MCF 10A (cell line): ENCODE measurements around the gene PLIN3. TPM values are rescaled to one million over a fixed set of nuclear protein-coding genes. Genes with fewer than 3 reads are reported as not detected.
A peak's percentile ranks its signal among the peaks of the same experiment; 100 is the strongest.

Experiments
- BruUV-seq: library from RNA; stranded (reverse); fragments of 400-500 nt; replicated peaks from 2 replicates; lab custom pipeline; 2021; lab: Mats Ljungman, UMichigan
- CTCF ChIA-PET: fragments of 300-600 bp; sonication (Branson Sonifier 250); formaldehyde crosslinking; extraction: SDS; loops from one replicate; lab custom pipeline; 2021; ENCODE audit warnings: antibody characterized with exemption, inconsistent platforms; lab: Yijun Ruan, JAX
- POLR2A ChIA-PET: fragments of 300-600, 350-650 bp; sonication (Branson Sonifier 250); formaldehyde crosslinking; extraction: SDS; loops from one replicate; lab custom pipeline; 2020; ENCODE audit warnings: antibody characterized with exemption, inconsistent platforms; lab: Yijun Ruan, JAX
- DNase-seq: peaks from one replicate; pipeline ENCODE4 v3.0.0-alpha.2; 2018; ENCODE audit not compliant: unreplicated experiment
- H3K27ac Mint-ChIP-seq: one replicate; pipeline ENCODE4 v1.8.0; 2022; ENCODE audit warnings: mild to moderate bottlenecking, low read depth, mixed read lengths; ENCODE audit not compliant: unreplicated experiment
- H3K27me3 Mint-ChIP-seq: one replicate; pipeline ENCODE4 v1.8.0; 2022; ENCODE audit warnings: mixed read lengths; ENCODE audit not compliant: insufficient read depth, unreplicated experiment
- H3K36me3 Mint-ChIP-seq: one replicate; pipeline ENCODE4 v1.8.0; 2022; ENCODE audit warnings: mild to moderate bottlenecking, moderate library complexity, mixed read lengths; ENCODE audit not compliant: insufficient read depth, unreplicated experiment
- H3K4me1 Mint-ChIP-seq: one replicate; pipeline ENCODE4 v1.8.0; 2022; ENCODE audit warnings: mixed read lengths; ENCODE audit not compliant: insufficient read depth, unreplicated experiment
- H3K4me3 Mint-ChIP-seq: one replicate; pipeline ENCODE4 v1.8.0; 2022; ENCODE audit warnings: mild to moderate bottlenecking, moderate library complexity, mixed read lengths; ENCODE audit not compliant: unreplicated experiment
- H3K9me3 Mint-ChIP-seq: one replicate; pipeline ENCODE4 v1.8.0; 2022; ENCODE audit warnings: mixed read lengths; ENCODE audit not compliant: unreplicated experiment
- intact Hi-C: fragments of 100-400 bp; cut with micrococcal nuclease; formaldehyde crosslinking; loops from 2 replicates; pipeline ENCODE4 v1.14.1; 2022
- total RNA-seq: library from RNA; stranded (reverse); gene quantifications from 2 replicates; pipeline ENCODE4 v1.2.3, GENCODE V29; 2022
- TF ChIP-seq, protein P1 (sequence below): fragments of 200-600 bp; IDR thresholded peaks from one replicate; pipeline ENCODE4 v1.8.0; 2022; ENCODE audit warnings: antibody characterized with exemption, mild to moderate bottlenecking; ENCODE audit not compliant: unreplicated experiment

PLIN3 gene
- total RNA-seq, 1 experiment from 2014 or later: 64.3 TPM

DNA sequence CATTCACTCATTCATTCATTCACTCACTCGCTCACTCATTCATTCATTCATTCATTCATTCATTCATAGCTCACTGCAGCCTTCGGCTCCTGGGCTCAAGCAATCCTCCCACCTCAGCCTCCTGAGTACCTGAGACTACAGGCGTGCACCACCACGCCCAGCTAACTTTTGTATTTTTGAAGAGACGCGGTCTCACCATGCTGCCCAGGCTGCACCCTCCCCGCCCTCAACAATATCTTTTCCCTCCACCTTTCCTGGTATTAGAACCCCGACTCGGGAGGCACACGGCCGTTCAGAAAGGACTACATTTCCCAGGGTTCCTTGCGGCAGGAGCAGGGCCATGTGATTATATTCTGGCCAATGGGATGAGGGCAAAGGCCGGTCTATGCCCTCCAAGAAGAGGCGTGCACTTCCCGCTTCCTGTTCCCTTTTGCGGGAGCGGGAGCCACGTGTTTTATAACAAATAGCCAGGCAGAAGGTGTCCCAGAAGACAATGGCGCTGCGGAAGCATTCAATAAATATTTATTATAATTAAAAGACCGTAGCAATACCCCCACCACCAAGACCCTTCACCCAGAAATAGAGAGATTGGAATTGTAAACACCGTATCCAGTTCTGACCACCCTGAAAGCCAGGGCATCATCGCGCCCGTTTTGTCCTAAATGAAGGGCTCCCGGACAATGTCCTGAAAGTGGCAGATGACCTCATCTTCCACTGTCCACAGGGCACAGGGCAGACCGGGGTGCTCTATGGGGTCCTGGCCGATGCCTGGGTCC, 51.9 kb downstream of the PLIN3 start:
- Mint-ChIP-seq H3K27me3 (no peaks in the 10 kb centered on the region), H3K27ac (no peak overlapping the region), H3K9me3 (no peaks in the 10 kb centered on the region), H3K4me3 (peak overlapping the region; percentile 29), H3K36me3 (peaks cover 47% of the 10 kb centered on the region), H3K4me1 (peaks cover 31% of the 10 kb centered on the region)
- ChIA-PET CTCF (no interaction called here), POLR2A (interaction anchor here (1.5 kb wide), 1 partner anchor 15 kb away, joined by 6 read pairs; no protein-coding TSS in a partner anchor)
- intact Hi-C loops: no loop called here
- TF ChIP-seq, protein P1, sequence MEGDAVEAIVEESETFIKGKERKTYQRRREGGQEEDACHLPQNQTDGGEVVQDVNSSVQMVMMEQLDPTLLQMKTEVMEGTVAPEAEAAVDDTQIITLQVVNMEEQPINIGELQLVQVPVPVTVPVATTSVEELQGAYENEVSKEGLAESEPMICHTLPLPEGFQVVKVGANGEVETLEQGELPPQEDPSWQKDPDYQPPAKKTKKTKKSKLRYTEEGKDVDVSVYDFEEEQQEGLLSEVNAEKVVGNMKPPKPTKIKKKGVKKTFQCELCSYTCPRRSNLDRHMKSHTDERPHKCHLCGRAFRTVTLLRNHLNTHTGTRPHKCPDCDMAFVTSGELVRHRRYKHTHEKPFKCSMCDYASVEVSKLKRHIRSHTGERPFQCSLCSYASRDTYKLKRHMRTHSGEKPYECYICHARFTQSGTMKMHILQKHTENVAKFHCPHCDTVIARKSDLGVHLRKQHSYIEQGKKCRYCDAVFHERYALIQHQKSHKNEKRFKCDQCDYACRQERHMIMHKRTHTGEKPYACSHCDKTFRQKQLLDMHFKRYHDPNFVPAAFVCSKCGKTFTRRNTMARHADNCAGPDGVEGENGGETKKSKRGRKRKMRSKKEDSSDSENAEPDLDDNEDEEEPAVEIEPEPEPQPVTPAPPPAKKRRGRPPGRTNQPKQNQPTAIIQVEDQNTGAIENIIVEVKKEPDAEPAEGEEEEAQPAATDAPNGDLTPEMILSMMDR: no peak
- no TSS peak for BruUV-seq
- peak; percentile 95 for DNase-seq

DNA sequence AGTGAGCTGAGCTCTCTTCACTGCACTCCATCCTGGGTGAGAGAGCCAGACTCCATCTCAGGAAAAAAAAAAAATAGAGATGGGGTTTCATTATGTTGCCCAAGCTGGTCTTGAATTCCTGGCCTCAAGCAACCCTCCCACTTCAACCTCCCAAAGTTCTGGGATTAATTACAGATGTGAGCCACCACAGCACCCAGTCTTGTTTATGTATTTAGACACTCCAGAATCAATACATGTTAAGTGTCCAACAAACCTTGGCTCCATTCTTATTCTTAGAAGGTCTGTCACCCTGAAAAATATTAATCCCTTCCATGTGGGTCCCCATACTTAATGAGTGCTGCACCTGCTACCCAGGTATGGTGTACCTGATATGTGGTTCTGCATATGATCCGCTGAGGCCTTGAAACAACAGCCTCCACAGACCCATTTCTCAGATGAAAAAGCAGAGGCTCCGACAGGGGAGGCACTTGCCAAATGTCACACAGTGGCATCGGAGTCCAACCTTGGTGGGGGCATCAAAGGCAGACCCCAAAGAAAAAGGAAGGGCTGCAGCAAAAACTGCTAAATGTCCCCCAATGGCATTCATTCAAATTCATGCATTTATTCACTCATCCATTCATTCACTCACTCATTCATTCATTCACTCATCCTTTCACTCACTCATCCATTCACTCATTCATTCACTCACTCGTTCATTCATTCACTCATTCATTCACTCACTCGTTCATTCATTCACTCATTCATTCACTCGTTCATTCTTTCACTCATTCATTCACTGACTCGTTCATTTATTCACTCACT, 52.6 kb downstream of the PLIN3 start:
- Mint-ChIP-seq H3K9me3 (no peaks in the 10 kb centered on the region), H3K36me3 (peaks cover 41% of the 10 kb centered on the region), H3K27ac (no peak overlapping the region), H3K27me3 (no peaks in the 10 kb centered on the region), H3K4me1 (peaks cover 31% of the 10 kb centered on the region), H3K4me3 (no peak overlapping the region)
- intact Hi-C loops: loop anchor here (5.0 kb wide), 1 partner anchor 52 kb away; the partner anchor contains the start of gene PLIN3
- POLR2A ChIA-PET: interaction anchor here (0.6 to 3.3 kb wide), 3 partner anchors 11 to 97 kb away, joined by 4 to 50 read pairs (median 5); no protein-coding TSS in a partner anchor
- CTCF ChIA-PET: interaction anchor here (3.0 kb wide), 1 partner anchor 97 kb away, joined by 33 read pairs; no protein-coding TSS in a partner anchor
- DNase-seq: no peak
- BruUV-seq: no TSS peak
- TF ChIP-seq, protein P1: no peak

DNA sequence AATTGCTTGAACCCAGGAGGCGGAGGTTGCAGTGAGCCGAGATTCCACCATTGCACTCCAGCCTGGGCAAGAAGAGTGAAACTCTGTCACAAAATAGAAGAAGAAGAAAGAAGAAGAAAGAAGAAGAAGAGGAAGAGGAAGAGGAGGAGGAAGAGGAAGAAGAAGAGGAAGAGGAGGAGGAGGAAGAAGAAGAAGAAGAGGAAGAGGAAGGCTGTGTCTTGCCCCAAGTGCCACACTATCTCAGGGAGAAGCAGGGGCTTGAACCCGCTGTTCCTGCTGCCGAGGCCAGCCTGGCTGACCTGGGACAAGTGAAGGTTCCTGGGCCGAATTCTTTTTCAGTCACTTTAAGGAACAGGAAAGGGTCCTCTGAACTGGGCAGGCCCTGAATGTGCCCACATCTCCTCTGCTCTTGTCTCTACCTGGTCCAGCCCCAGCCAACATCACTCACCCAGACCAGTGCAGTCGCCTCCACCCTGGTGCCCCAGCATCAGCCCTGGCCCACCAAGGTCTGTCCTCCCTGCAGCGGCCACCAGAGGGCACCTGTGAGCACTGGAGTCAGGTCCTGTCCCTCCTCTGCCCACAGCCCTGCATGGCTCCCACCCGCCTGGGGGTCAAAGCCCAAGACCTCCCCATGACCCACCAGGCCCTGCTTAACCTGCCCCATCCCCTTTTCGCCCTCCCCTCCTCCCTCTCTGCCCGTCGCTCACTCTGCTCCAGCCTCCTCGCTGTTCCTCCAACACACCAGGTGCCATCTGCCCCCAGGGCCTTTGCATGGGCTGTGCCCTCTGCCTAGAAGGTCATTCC, 55.9 kb downstream of the PLIN3 start:
- H3K36me3 Mint-ChIP-seq: peaks cover 12% of the 10 kb centered on the region
- peak overlapping the region; percentile 100 for H3K27ac Mint-ChIP-seq
- intact Hi-C loops: loop anchor here (5.0 kb wide), 1 partner anchor 56 kb away; the partner anchor contains the start of gene PLIN3
- CTCF ChIA-PET: interaction anchor here (0.5 to 5.8 kb wide), 16 partner anchors 10 to 347 kb away, joined by 3 to 106 read pairs (median 4); partner anchors contain the start of gene PLIN3
- peaks cover 31% of the 10 kb centered on the region for H3K4me1 Mint-ChIP-seq
- POLR2A ChIA-PET: interaction anchor here (1.8 to 3.9 kb wide), 4 partner anchors 11 to 100 kb away, joined by 7 to 50 read pairs (median 30); partner anchors contain the start of gene FEM1A
- peak overlapping the region; percentile 57 for H3K4me3 Mint-ChIP-seq
- TF ChIP-seq, protein P1: peak; percentile 67
- DNase-seq: peak; percentile 77
- BruUV-seq: no TSS peak
- H3K9me3 Mint-ChIP-seq: no peaks in the 10 kb centered on the region
- H3K27me3 Mint-ChIP-seq: no peaks in the 10 kb centered on the region
